Measurements from ENCODE around the gene TNPO3.

DNA sequence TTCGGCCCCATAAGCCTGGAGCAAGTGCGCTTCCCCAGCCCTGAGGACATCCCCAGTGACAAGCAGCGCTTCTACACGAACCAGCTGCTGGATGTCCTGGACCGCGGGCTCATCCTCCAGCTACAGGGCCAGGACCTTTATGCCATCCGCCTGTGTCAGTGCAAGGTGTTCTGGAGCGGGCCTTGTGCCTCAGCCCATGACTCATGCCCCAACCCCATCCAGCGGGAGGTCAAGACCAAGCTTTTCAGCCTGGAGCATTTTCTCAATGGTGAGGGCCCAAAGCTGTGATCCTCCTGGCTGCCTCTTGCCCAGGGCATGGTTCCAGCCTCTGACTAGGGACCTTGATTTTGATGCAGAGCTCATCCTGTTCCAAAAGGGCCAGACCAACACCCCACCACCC, 107.1 kb downstream of the TNPO3 start:
- no peak for TF ChIP-seq CTCF (IDR thresholded peaks at IDR 0.05)
- no peak for TF ChIP-seq POLR2A (IDR thresholded peaks at IDR 0.05)
- no peak for TF ChIP-seq POLR2AphosphoS5 (IDR thresholded peaks at IDR 0.05)
